HG02678 (cell line): Measurements from ENCODE around the gene GOLGA5.
"Not testable (repeated sequence)": the region's sequence is repeated elsewhere in the genome, so short reads cannot be mapped to it uniquely, and the experiment has no call there.

Experiments used
- ATAC-seq: cut with Tn5 transposase; IDR thresholded peaks from one replicate; pipeline ENCODE4 v1.9.1; 2021; ENCODE audit warnings: mild to moderate bottlenecking, moderate library complexity; ENCODE audit not compliant: unreplicated experiment

Gene GOLGA5

GRCh38 chr14:92775292-92775691 is 18.8 kb upstream of the GOLGA5 start:
- peak; percentile 94 for ATAC-seq

- ATAC-seq = not testable (repeated sequence)
These were observed 15.1 kb upstream of the GOLGA5 start for GRCh38 chr14:92778868-92779565.

GRCh38 chr14:92780444-92781232 is 13.5 kb upstream of the GOLGA5 start:
- no peak for ATAC-seq

GRCh38 chr14:92781350-92781749 is 12.8 kb upstream of the GOLGA5 start:
- ATAC-seq = no peak

- no peak for ATAC-seq
These were observed 10.2 kb upstream of the GOLGA5 start for GRCh38 chr14:92783813-92784431.

GRCh38 chr14:92785667-92786426 is 8.3 kb upstream of the GOLGA5 start:
- no peak for ATAC-seq

GRCh38 chr14:92786427-92786756 is 7.7 kb upstream of the GOLGA5 start:
- ATAC-seq = no peak

GRCh38 chr14:92787554-92787953 is 6.6 kb upstream of the GOLGA5 start:
- ATAC-seq = no peak

- no peak for ATAC-seq
These were observed 4.5 kb upstream of the GOLGA5 start for GRCh38 chr14:92789457-92790089.

- ATAC-seq = no peak
These were observed 1.2 kb upstream of the GOLGA5 start for GRCh38 chr14:92792885-92793284.

- peak; percentile 8 for ATAC-seq
These were observed 439 bp downstream of the GOLGA5 start for GRCh38 chr14:92794547-92794941.

- ATAC-seq = no peak
These were observed 856 bp downstream of the GOLGA5 start for GRCh38 chr14:92794961-92795360.

GRCh38 chr14:92797935-92798653 is 4.0 kb downstream of the GOLGA5 start:
- ATAC-seq = no peak

GRCh38 chr14:92798811-92799210 is 4.7 kb downstream of the GOLGA5 start:
- ATAC-seq = no peak

- ATAC-seq = no peak
These were observed 5.9 kb downstream of the GOLGA5 start for GRCh38 chr14:92800012-92800411.

GRCh38 chr14:92800525-92800924 is 6.4 kb downstream of the GOLGA5 start:
- no peak for ATAC-seq

GRCh38 chr14:92801917-92802316 is 7.8 kb downstream of the GOLGA5 start:
- ATAC-seq = no peak

- ATAC-seq = no peak
These were observed 8.6 kb downstream of the GOLGA5 start for GRCh38 chr14:92802678-92803077.

- ATAC-seq = no peak
These were observed 19.1 kb downstream of the GOLGA5 start for GRCh38 chr14:92813201-92813600.

GRCh38 chr14:92819011-92819597 is 25.0 kb downstream of the GOLGA5 start:
- ATAC-seq = no peak
